Hypothalamus (tissue), 51 donors: ENCODE measurements around the gene LIMS2.

Experiments used
- DNase-seq, 51 donors: peaks; one replicate each; lab custom pipeline; 2025; lab: John Stamatoyannopoulos, UW

LIMS2 gene

DNA sequence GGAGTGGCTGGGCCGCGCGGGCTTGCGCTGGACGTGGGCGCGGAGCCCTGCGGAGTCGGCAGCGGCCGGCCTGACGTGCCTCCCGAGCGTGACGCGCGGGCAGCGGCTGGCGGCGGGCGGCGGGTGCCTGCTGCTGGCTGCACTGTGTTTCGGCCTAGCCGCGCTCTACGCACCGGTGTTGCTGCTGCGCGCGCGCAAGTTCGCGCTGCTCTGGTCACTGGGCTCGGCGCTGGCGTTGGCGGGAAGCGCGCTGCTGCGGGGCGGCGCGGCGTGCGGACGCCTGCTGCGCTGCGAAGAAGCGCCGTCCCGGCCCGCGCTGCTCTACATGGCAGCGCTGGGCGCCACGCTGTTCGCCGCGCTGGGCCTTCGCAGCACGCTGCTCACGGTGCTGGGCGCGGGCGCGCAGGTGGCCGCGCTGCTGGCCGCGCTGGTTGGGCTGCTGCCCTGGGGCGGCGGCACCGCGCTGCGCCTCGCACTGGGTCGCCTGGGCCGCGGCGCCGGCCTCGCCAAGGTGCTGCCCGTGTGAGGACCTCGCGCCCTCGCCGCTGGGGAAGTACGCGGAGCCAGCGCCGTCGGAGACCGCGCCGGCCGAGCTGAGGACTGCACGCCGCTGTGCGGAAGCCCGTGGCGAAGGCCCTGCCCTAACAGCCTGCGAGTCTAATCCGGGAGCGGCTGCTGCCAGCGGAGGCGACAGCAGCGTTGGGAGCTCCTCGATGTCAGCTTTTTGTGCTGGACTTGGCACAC, 26.5 kb upstream of the LIMS2 start:
- peak in 40 of 51 donors; percentile 11 to 86 (median 68) for DNase-seq

DNA sequence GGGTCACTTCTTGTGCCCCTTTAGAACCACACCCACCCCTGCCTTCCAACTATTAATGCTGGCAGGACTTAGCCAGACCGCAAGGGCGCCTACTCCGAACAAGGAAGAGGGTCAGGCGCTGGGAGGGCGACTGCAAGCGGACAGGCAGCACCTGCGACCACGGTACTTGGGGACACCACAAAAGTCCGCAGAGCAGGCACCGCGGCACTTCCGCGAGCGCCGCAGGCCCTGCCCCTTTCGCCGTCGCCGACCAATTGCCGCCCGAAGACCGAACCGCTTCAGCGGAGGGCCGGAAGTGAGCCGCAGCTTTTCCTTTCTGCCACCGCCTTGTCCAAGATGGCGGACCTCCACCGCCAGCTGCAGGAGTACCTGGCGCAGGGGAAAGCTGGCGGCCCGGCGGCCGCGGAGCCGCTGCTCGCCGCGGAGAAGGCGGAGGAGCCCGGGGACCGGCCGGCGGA, 25.9 kb upstream of the LIMS2 start, which contains the start of gene SFT2D3:
SFT2D3 (plus strand) TSS at position 305 of the 458 bp plus-strand sequence; CDS start at position 337, 32 bp downstream.
- peak; percentile 43 to 92 (median 87) for DNase-seq

DNA sequence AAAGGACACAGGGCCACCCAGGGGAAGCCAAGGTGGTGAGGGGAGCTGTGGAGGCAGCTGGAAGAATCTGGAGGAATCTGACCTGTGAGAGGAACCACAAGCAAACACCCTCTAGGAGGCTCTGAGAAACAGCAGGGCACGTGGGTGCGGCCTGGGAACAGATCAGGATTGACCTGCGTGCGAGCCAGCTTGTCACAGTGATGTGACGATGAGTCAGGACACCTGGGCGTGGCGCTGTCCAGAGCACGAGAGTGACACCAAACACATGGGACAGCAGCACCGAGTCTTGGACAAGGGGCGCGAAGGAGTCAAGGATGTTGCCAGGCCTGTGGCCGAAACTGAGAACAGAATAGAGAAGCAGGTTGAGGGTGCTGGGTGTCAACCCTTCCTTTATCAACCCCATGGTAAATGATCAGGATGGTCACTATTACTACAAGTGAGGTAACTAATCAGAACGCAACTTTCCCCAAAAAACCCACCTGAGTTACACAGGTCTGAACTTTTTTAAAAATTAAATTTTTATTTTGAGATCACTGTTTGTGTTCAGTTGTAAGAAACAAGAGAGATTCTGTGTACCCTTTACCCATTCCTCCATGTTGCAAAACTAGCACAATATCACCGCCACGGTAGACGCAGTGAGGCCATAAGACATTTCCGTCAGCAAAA, 25.3 kb upstream of the LIMS2 start:
- DNase-seq, result peak in 20 of 51 donors; percentile 8 to 45 (median 30)

DNA sequence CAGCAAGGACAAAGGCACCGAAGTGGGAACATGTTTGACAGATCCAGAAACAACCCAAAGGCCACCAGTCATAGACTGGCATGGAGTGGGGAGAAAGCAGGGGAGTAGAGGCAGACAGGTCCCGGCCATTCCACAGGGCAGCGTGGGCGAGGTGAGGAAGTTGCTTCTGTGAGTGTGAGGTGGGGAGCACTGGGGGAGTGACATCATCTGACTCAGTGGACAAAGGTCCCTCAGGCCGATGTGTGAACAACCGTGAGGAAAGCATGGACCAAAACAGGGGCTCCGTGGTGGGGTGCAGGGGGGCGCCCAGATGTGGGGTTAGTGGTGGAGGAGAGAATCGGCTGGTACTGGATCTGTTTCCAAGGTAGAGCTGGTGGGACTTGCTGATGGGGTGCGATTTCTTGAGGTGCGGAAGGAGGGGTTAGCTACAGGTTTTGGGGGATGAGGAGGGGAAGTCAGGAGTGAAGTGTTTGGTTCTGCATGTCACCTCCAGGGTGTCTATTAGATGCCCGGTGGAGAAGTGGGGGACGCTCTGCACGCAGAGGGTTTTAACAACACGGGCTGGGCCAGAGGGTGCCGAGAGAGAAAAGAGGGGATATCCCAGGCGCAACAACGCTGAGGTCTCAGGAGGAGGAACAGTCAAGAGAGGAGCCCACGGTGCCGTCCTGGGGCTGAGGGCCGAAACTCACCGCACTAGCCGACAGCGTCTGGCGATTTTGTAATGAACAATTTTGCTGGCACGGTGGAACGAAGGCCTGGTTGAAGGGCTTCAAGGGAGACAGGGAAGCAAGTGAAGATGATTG, 23.4 kb upstream of the LIMS2 start:
- no peak for DNase-seq

DNA sequence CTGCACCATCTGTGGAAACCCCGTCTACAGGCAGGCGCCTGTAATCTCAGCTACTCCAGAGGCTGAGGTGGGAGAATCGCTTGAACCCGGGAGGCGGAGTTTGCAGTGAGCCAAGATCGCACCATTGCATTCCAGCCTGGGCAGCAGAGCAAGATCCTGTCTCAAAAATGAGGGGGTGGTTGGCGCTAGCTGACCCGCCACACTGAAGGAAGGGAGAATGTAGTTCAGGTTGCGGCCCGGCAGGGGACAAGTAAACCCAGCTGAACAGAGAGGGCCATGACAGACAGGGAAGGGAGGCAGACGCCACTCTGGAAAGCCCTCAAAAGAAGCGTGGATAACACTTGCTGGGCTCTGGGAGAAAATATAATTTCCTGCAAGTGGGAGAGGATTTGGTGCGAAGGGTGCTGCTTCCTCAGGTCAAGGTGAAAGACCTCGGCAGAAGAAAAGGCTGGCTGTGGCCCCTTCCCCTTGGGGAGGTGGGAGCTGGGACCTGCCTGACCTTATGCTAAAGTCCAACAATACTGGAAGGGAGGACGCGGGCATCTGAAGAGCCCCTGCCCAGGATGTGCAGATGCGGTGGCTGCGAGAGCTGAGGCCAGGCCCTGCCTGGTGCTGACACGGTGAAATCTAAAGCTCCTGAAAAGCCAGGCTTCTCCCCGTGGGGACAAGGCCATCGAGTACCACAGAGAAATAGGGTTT, 22.3 kb upstream of the LIMS2 start:
- DNase-seq, result no peak

GRCh38 chr2:127695491-127696472, 20.5 kb upstream of the LIMS2 start:
- DNase-seq, result peak in 29 of 51 donors; percentile 15 to 72 (median 40)

GRCh38 chr2:127694986-127695385, 19.7 kb upstream of the LIMS2 start:
- no peak for DNase-seq

DNA sequence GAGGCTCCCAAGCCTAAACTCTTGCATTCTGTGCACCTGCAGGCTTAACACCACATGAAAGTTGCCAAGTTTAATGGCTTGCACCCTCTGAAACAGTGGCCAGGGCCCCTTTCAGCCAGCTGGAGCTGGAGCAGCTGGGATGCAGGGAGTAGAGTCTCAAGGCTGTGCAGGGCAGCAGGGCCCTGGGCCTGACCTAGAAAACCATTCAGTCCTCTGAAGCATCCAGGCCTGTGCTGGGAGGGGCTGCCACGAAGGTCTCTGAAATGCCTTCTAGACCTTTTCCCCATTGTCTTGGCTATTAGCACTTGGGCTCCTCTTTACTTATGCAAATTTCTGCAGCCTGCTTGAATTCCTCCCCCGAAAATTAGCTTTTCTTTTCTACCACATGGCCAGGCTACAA, 15.4 kb upstream of the LIMS2 start:
- no peak for DNase-seq

DNA sequence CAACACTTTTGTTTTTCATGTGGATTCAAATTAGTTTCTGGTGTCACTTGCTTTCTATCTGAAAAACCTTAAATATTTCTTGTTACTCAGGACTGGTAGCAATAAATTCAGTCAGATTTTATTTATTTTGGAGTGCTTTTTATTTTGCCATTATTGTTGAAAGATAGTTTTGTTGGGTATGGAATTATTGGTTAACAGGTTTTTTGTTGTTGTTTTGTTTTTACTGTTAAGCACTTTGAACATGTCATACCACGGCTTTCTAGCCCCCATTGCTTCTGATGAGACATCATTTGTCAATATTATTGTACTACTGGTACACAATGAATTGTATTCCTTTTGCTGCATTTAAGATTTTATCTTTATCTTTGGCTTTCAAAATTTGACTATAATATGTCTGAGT, 13.1 kb upstream of the LIMS2 start:
- DNase-seq, result no peak

- DNase-seq, result no peak
Observed at GRCh38 chr2:127685410-127686080, 10.2 kb upstream of the LIMS2 start.

DNA sequence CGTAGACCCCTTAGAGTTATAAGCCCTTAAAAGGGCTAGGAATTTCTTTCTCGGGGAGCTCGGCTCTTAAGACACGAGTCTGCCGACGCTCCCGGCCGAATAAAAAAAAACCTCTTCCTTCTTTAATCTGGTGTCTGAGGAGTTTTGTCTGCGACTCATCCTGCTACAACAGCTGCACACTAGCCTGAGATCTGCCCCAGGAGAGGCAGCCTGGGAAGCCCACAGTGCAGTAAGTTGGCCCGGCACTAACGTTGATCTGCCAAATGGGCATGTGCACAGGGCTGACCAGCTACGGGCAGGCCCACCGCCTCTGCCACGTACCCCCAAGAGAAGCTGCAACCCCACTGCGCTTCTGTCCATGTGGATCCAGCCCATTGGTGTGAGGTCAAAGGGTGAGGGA, 8.4 kb upstream of the LIMS2 start:
- DNase-seq, result no peak

DNA sequence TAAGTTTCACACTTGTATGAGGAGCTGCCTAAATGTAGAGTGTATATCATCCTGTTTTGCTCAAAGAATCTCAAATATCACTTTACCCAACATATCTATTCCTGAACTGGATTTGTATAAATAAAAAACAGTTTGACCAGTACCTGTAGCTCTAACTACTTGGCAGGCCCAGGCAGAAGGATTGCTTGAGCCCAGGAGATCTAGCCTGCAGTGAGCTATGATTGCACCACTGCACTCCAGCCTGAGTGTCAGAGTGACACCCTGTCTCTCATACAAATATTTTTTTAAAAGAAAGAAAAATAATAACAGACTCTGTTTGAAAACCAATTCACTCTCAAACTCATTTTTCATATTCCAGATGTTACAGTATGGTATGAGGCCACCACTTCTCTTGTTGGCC, 7.7 kb upstream of the LIMS2 start:
- DNase-seq, result no peak

GRCh38 chr2:127681976-127682857, 6.9 kb upstream of the LIMS2 start:
- DNase-seq, result no peak

DNA sequence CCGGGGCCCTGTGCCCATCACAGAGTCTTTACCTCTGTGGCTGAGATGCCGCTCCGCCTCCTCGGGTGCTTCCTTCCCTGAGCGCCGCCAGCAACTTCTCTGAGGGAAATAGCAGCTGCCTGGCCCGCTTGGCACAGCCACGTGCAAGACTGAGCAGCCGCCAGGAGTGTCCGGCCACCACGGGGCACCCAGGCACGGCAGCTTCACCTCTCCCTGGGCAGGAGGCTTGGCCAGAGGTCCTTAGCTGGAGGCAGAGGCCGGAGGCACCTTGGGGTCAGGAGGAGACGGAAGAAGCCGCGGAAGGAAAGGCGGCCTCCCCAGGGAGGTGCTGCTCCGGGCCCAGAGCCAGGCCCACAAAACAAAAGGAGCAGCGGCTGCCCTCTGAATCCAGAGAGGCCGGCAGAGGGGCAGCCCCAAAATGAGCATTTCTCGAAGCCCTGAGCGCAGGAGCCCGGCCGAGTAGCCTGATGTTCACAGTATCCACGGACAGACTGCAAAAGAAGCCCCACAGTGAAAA, 6.0 kb upstream of the LIMS2 start:
- peak in 5 of 51 donors; percentile 12 to 41 (median 23) for DNase-seq

- no peak for DNase-seq
Observed at GRCh38 chr2:127680706-127681287, 5.5 kb upstream of the LIMS2 start.

DNA sequence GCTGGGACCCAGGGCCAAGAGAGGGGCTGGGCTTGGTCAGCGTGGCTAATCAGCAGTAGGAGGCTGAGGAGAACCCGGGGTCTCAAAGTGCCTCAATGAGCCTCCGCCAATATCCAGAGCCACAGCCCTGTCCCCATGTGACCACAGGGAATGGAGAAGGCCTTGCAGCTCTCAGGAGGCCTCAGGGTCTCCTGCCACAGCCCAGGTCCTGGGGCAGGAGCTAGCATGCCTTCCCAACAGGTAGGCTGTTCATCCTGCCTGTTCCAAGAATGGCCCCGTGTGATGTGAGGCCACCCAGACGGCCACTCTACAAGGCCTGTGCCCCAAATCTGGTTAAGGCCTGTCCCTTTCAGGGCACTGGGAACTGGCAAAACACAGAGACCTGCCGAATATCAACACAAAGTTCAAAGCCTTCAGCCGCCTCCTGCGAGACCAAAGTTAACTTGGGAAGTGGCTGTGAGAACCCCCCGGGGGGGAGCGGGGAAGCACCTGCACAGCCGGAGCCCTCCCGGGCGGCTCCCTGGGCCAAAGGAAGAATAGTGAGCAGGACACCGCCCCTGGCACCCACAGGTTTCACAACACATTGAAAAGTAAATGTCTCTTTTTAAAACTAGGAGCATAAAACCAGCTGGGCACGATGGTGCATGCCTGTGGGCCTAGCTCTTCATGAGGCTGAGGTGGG, 4.5 kb upstream of the LIMS2 start:
- DNase-seq, result no peak

- DNase-seq, result no peak
Observed at GRCh38 chr2:127678991-127679390, 3.7 kb upstream of the LIMS2 start.
